Hair follicle dermal papilla cell (primary cell): ENCODE measurements around the gene METAP2. TPM values are rescaled to one million over a fixed set of nuclear protein-coding genes. Genes with fewer than 3 reads are reported as not detected.

Source experiments
- small RNA-seq: library from RNA; depleted of rRNA; stranded (forward); fragments of <200 nt; gene quantifications from one replicate; pipeline ENCODE3, GENCODE V24; 2012
- total RNA-seq: library from RNA; depleted of rRNA; stranded (reverse); fragments of >200 nt; gene quantifications from 2 replicates; pipeline ENCODE4 v1.2.3, GENCODE V29; 2012

The METAP2 gene
- 45.3 and 49.5 TPM in 2 replicates for total RNA-seq

DNA sequence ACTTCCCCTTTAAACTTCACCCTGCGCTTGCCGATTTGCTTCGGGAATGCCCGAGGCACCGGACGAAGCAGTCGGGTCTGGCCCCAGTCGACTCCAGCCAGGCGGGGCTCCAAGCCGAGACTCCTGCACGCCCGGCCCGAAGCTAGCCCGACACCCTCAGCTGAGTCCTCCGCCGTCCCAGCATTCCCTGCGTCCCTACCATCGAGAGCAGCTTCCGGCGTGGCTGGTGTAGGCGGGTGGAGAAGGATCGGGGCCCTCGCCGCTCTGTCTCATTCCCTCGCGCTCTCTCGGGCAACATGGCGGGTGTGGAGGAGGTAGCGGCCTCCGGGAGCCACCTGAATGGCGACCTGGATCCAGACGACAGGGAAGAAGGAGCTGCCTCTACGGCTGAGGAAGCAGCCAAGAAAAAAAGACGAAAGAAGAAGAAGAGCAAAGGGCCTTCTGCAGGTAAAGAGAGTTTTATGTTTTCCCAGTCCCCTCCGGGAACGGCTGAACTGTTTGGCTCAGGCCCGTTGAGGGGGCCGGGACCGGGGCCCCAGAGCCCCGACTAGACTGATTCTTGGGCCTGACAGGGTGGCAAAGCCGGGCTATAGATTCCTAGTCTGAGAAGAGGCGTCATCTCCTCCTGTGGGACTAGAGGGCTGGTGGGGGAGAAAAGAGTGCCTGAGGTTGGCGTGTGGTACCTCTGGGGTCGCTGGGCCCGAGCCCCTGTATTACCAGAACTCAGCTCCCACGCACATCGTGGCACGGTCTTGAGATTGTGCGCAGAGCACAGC, at the start of gene METAP2:
Gene METAP2, plus strand, starts transcription at position 269 of the 776 bp plus-strand sequence. Its CDS starts 28 bp downstream, at position 297.

DNA sequence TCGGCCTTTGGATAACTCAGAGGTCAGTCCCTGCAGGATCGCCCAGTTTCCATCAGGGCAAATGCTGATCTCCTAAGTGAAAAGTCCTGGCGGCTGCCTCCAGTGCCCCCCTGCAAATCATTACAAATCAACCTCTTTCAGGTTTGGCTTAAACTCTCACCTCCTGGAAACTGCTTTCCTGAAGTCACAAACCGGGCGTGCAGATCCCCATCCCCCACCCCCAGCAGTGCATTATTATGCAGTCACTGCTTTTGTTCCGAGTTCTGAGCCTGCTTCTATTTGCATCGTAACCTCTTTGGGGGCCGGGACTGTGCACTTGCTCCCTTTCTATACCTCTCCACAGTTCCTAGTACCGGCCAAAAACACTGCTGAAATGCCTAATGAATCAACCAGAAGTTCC, 77.4 kb downstream of the METAP2 start, which contains the start of gene USP44:
Gene USP44, minus strand, starts transcription at position 172 of the 400 bp plus-strand sequence. CDS start 17,220 bp downstream, outside the sequence.

Small RNAs within 50 kb of the gene (small RNA-seq; reads per million reads assigned to genes)
- gene RNU6-735P, result not detected

Other genes with a start within 250 kb of the METAP2 start
- gene USP44, start 77.3 kb downstream of the METAP2 start, total RNA-seq, result under 0.01 and 0.12 TPM in 2 replicates